Loucy (cell line): ENCODE measurements around the gene PIPOX.

ENCODE experiments used
- EZH2phosphoT487 ChIP-seq: fragments of 200-600 bp; IDR thresholded peaks from 2 replicates; pipeline ENCODE4 v1.6.1; 2018; ENCODE audit warnings: antibody characterized with exemption, mild to moderate bottlenecking, moderate library complexity, borderline replicate concordance
- TF ChIP-seq, protein P1 (sequence below): fragments of 200-600 bp; sonication (generic); conservative IDR thresholded peaks from 2 replicates; pipeline ENCODE4 v1.5.1; 2014; ENCODE audit warnings: mild to moderate bottlenecking, antibody characterized with exemption, low read length

- TF ChIP-seq, protein P1, sequence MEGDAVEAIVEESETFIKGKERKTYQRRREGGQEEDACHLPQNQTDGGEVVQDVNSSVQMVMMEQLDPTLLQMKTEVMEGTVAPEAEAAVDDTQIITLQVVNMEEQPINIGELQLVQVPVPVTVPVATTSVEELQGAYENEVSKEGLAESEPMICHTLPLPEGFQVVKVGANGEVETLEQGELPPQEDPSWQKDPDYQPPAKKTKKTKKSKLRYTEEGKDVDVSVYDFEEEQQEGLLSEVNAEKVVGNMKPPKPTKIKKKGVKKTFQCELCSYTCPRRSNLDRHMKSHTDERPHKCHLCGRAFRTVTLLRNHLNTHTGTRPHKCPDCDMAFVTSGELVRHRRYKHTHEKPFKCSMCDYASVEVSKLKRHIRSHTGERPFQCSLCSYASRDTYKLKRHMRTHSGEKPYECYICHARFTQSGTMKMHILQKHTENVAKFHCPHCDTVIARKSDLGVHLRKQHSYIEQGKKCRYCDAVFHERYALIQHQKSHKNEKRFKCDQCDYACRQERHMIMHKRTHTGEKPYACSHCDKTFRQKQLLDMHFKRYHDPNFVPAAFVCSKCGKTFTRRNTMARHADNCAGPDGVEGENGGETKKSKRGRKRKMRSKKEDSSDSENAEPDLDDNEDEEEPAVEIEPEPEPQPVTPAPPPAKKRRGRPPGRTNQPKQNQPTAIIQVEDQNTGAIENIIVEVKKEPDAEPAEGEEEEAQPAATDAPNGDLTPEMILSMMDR: no peak
- TF ChIP-seq EZH2phosphoT487: no peak
These were observed 49.1 kb upstream of the PIPOX start for GRCh38 chr17:28993645-28994426.
